ENCODE measurements around the gene VAMP2.

VAMP2 gene

DNA sequence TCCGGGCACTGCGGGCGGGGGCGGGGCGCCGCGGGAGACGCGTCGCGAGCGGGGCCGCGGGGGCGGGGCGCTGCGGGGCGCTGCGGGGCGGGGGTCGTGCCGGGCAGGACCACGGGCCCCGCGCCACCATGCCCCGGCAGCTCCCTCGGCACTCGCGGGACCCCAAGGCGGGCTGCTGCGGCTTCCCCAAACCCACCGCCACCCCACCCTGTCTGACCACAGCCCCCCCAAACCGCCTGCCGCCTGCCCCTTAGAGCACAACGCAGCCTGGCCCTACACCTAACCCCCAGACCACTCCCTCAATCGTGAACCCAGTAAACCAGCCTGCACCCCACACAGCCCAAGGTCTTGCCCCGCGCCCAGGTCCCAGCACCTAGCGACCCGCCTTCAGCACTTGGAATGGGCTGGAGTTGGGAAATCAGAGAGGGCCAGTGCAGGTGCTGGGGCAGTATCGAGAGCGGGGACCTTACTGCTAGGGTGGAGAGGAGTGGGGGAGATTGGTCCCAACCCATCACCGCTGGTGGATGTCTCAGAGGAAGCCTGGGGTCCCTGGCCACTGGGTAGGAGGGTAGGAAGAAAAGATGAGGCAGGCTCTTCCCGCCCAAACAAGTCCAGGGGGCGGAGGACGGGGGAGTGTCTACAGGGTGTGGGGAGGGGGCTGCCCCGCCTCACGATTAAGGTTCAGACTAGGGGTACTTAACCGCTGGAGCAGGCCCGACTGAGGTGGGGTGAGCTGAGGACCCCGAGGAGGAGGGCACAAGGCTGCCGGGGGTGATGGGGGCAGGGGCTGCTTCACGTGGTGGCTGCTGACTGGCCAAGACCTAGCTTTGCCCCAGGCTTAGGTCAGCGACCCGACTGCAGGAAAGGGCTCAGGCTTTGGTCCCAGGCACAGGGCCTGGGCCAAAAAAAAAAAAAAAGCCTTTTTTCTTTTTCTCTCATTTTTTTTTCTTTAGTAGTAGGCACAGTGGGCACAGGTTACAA lies 539 bp upstream of the VAMP2 start:
- POLR2A ChIA-PET: interaction anchor here (0.6 to 1.8 kb wide), 7 partner anchors 9 to 52 kb away, joined by 3 to 25 read pairs (median 4); partner anchors contain the start of genes AURKB and BORCS6
- CTCF ChIA-PET: no interaction called here
- Histone ChIP-seq H3K4me3 (ENCODE audit: low read depth, low read length) (peak overlapping the region; percentile 89), H3K4me1 (ENCODE audit: control insufficient read depth, insufficient read depth, low read length) (peaks cover 24% of the 10 kb centered on the region), H3K36me3 (ENCODE audit: control insufficient read depth in 2 of 2, insufficient read depth in 1 of 2, low read length in 2 of 2) (peaks cover 12 to 32% of the 10 kb centered on the region in 2 experiments; a peak in 2 of 3 replicates), H3K27ac (ENCODE audit: extremely low read depth, low read depth, low read length) (peak overlapping the region; percentile 96), H3K9me3 (ENCODE audit: control insufficient read depth, insufficient read depth, low read depth, low read length) (no peaks in the 10 kb centered on the region)
- TF ChIP-seq ZSCAN18 (tag by site-specific recombination; IDR thresholded peaks at IDR 0.05): no peak
- no peak for TF ChIP-seq ZNF785 (tag by site-specific recombination; IDR thresholded peaks at IDR 0.05)
- peak; percentile 15; the same call in 1 of the 2 replicates for TF ChIP-seq ZBTB7A (tag by site-specific recombination; IDR thresholded peaks at IDR 0.05; ENCODE audit: low read depth)
- peak; percentile 17; the same call in 1 of the 2 replicates for TF ChIP-seq GLIS1 (tag by site-specific recombination; IDR thresholded peaks at IDR 0.05)
- TF ChIP-seq ZNF311 (tag by site-specific recombination; IDR thresholded peaks at IDR 0.05; ENCODE audit: borderline replicate concordance): no peak
- no peak for TF ChIP-seq ZBTB6 (tag by site-specific recombination; IDR thresholded peaks at IDR 0.05)
- TF ChIP-seq ZBTB8A (tag by site-specific recombination; IDR thresholded peaks at IDR 0.05): peak; percentile 24; the same call in 1 of the 2 replicates
- TF ChIP-seq, protein P1, sequence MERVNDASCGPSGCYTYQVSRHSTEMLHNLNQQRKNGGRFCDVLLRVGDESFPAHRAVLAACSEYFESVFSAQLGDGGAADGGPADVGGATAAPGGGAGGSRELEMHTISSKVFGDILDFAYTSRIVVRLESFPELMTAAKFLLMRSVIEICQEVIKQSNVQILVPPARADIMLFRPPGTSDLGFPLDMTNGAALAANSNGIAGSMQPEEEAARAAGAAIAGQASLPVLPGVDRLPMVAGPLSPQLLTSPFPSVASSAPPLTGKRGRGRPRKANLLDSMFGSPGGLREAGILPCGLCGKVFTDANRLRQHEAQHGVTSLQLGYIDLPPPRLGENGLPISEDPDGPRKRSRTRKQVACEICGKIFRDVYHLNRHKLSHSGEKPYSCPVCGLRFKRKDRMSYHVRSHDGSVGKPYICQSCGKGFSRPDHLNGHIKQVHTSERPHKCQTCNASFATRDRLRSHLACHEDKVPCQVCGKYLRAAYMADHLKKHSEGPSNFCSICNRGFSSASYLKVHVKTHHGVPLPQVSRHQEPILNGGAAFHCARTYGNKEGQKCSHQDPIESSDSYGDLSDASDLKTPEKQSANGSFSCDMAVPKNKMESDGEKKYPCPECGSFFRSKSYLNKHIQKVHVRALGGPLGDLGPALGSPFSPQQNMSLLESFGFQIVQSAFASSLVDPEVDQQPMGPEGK (tag by site-specific recombination; IDR thresholded peaks at IDR 0.05): peak; percentile 75
- TF ChIP-seq SCRT1 (tag by site-specific recombination; IDR thresholded peaks at IDR 0.05; ENCODE audit: borderline replicate concordance): no peak
- TF ChIP-seq, protein P2, sequence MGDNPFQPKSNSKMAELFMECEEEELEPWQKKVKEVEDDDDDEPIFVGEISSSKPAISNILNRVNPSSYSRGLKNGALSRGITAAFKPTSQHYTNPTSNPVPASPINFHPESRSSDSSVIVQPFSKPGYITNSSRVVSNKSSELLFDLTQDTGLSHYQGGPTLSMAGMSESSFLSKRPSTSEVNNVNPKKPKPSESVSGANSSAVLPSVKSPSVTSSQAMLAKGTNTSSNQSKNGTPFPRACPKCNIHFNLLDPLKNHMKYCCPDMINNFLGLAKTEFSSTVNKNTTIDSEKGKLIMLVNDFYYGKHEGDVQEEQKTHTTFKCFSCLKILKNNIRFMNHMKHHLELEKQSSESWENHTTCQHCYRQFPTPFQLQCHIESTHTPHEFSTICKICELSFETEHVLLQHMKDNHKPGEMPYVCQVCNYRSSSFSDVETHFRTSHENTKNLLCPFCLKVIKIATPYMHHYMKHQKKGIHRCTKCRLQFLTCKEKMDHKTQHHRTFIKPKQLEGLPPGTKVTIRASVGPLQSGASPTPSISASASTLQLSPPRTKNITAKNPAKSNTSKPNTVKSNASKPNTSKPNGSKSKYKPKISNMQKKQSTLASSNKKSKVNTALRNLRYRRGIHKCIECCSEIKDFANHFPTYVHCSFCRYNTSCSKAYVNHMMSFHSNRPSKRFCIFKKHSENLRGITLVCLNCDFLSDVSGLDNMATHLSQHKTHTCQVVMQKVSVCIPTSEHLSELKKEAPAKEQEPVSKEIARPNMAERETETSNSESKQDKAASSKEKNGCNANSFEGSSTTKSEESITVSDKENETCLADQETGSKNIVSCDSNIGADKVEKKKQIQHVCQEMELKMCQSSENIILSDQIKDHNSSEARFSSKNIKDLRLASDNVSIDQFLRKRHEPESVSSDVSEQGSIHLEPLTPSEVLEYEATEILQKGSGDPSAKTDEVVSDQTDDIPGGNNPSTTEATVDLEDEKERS (tag by site-specific recombination; IDR thresholded peaks at IDR 0.05): no peak
- no peak for TF ChIP-seq ZNF366 (tag by site-specific recombination; conservative IDR thresholded peaks at IDR 0.05)
- no peak for TF ChIP-seq ZBTB17 (tag by site-specific recombination; IDR thresholded peaks at IDR 0.05)
- TF ChIP-seq ZNF658 (tag by site-specific recombination; IDR thresholded peaks at IDR 0.05): no peak
- peak; percentile 70; the same call in 1 of the 2 replicates for TF ChIP-seq KLF1 (tag by site-specific recombination; IDR thresholded peaks at IDR 0.05)
- no peak for TF ChIP-seq ZNF23 (tag by site-specific recombination; IDR thresholded peaks at IDR 0.05; ENCODE audit: borderline replicate concordance)
- no peak for TF ChIP-seq BCL11A (tag by site-specific recombination; IDR thresholded peaks at IDR 0.05; ENCODE audit: low read depth)
- TF ChIP-seq SP3 (tag by site-specific recombination; IDR thresholded peaks at IDR 0.05): peak; percentile 77
- TF ChIP-seq SETDB1 (IDR thresholded peaks at IDR 0.05; ENCODE audit: insufficient read length, low read length): no peak
- no peak for TF ChIP-seq SCRT2 (tag by site-specific recombination; IDR thresholded peaks at IDR 0.05)
- no peak for TF ChIP-seq ZNF664 (tag by site-specific recombination; IDR thresholded peaks at IDR 0.05)
- no peak for TF ChIP-seq PRDM6 (tag by site-specific recombination; IDR thresholded peaks at IDR 0.05)
- no peak for TF ChIP-seq ZNF174 (tag by site-specific recombination; IDR thresholded peaks at IDR 0.05)
- TF ChIP-seq ZFP41 (tag by site-specific recombination; IDR thresholded peaks at IDR 0.05; ENCODE audit: borderline replicate concordance): no peak
- TF ChIP-seq KLF8 (tag by site-specific recombination; IDR thresholded peaks at IDR 0.05): peak; percentile 86
- no peak for TF ChIP-seq ZNF274 (IDR thresholded peaks at IDR 0.05; ENCODE audit: low read length)
- TF ChIP-seq ZNF274 (tag by site-specific recombination; IDR thresholded peaks at IDR 0.05; ENCODE audit: borderline replicate concordance): no peak
- no peak for TF ChIP-seq ZNF621 (tag by site-specific recombination; IDR thresholded peaks at IDR 0.05)
- TF ChIP-seq SP2 (tag by site-specific recombination; IDR thresholded peaks at IDR 0.05): peak; percentile 71

All from HEK293 (cell line).